GM23338 (cell line): ENCODE data around the gene NOTCH3.

Experiments used
- CTCF ChIP-seq, 2 experiments: fragments of 200-600 bp in 1 of 2; sonication (generic) in 1 of 2; conservative IDR thresholded peaks; 2 replicates each; pipeline versions ENCODE4 v1.5.1 to v1.6.1; 2016 to 2017; ENCODE audit warnings: antibody characterized with exemption in 2 of 2, low read depth in 2 of 2, mild to moderate bottlenecking in 2 of 2, moderate library complexity in 1 of 2
- EZH2 ChIP-seq: fragments of 200-600 bp; sonication (generic); IDR thresholded peaks from one replicate; pipeline ENCODE4 v1.8.0; 2017; ENCODE audit warnings: antibody characterized with exemption, mild to moderate bottlenecking, low read depth; ENCODE audit not compliant: unreplicated experiment
- EZH2phosphoT487 ChIP-seq: fragments of 200-600 bp; sonication (generic); IDR thresholded peaks from one replicate; pipeline ENCODE4 v1.8.1; 2018; ENCODE audit warnings: antibody characterized with exemption; ENCODE audit not compliant: unreplicated experiment
- STAT1 ChIP-seq: IDR thresholded peaks from one replicate; pipeline ENCODE4 v1.6.1; 2016; ENCODE audit warnings: antibody characterized with exemption; ENCODE audit not compliant: unreplicated experiment

DNA sequence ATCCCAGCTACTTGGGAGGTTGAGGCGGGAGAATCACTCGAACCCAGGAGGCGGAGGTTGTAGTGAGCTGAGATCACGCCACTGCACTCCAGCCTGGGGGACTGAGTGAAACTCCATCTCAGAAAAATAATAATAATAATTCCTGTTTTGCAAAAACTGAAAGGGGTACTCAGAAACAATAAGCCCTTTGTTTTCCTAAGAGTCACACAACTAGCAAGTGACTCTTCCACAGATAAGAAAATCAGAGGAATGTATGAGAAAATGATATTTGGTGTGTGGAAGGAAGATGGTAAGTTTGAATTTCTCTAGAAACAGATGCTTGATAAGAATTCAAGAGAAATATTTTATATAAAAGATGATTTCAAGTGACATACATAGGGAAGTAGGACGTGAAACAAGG, 58.5 kb downstream of the NOTCH3 start:
- no peak for TF ChIP-seq CTCF (conservative IDR thresholded peaks at IDR 0.05; ENCODE audit: low read depth in 2 of 2)
- no peak for TF ChIP-seq EZH2phosphoT487
- TF ChIP-seq EZH2, result no peak
- TF ChIP-seq STAT1, result no peak
